ENCODE data around the gene CNOT4.
"Not testable (repeated sequence)": the region's sequence is repeated elsewhere in the genome, so short reads cannot be mapped to it uniquely, and the experiment has no call there.

CNOT4 gene

GRCh38 chr7:135447748-135448147 is 62.2 kb downstream of the CNOT4 start:
- DNase-seq: no peak

GRCh38 chr7:135445690-135446089 is 64.2 kb downstream of the CNOT4 start:
- DNase-seq: no peak

- DNase-seq: not testable (repeated sequence)
Measured at GRCh38 chr7:135445266-135445665, 64.6 kb downstream of the CNOT4 start.

GRCh38 chr7:135441791-135442190 is 68.1 kb downstream of the CNOT4 start:
- DNase-seq: no peak

DNA sequence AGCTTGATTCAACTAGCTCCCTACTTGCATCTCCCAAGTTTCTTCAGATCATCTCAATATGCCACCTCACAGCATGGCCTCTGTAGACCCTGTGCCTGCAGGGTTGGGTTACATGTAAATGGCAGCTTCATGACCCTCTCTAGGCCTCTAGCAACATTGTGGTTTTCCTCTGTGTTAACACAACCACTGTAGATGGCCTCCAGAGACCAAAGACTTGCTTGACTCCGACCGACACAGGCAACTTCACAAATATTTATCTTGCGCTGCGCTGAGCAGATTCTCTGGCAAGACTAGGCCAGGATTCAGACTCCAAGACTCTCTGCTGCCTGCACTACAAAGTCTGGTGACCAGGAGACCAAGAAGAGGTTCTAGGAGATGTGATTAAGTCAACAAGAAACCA is 75.9 kb downstream of the CNOT4 start:
- no peak for DNase-seq

- no peak for DNase-seq
Measured at GRCh38 chr7:135430626-135431025, 79.3 kb downstream of the CNOT4 start.

- no peak for DNase-seq
Measured at GRCh38 chr7:135428879-135429278, 81.0 kb downstream of the CNOT4 start.

- no peak for DNase-seq
Measured at GRCh38 chr7:135428011-135428410, 81.9 kb downstream of the CNOT4 start.

DNA sequence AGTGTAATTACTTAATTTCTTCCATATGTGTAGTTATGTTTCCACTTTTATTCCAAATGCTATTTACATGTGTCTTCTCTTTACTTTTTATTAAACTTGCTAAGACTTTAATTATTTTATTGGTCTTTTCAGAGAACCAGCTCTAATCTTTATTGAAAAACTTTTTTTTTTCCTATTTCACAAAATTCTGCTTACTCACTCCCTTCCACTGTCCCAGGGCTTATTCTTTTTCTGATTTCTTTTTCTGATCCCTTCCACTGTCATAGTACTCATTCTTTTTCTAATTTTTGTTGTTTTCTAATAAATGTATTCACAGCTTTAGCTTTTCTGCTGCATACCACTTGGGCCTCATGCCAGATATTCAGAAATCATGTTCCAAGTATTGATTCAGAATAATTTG is 82.7 kb downstream of the CNOT4 start:
- no peak for DNase-seq

GRCh38 chr7:135425036-135425435 is 84.9 kb downstream of the CNOT4 start:
- DNase-seq: no peak

DNA sequence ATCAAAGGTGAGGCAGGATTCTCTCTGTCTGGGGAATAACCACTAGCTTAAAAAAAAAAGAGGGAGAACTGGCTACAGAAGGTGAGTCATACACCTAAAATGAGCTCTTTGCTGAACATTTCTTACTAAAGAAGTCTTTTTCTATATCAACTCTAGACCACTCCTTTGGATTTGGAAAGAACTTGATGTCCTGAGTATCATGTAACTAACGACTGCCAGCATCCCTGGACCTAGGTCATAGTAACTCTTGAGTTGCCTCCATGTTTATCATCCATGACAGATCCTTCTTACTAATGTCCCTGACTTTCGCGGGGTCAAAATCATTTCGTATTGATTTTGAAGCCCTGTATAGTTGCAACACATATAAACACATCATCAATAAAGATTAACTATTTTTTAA is 89.1 kb downstream of the CNOT4 start:
- DNase-seq: no peak

DNA sequence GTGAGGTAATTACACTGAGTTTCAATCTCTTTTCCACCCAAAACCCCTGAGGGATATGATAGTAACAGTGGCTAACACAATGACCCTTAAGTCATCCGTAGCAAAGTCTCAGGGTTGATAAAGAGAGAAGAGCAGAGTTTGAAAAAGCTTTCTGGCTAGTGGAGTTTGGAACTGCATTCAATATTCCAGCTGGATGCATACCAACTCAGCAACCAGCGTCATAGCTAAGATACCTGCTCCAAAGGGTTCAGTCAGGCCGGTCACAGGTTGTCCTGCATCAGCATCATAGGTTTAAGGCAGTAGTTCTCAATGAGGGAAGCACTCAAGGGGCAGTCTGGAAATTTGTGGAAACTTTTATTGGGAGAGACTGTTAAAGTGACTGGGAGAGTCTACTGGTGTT is 93.5 kb downstream of the CNOT4 start:
- no peak for DNase-seq

GRCh38 chr7:135414850-135415439 is 95.0 kb downstream of the CNOT4 start:
- no peak for DNase-seq

DNA sequence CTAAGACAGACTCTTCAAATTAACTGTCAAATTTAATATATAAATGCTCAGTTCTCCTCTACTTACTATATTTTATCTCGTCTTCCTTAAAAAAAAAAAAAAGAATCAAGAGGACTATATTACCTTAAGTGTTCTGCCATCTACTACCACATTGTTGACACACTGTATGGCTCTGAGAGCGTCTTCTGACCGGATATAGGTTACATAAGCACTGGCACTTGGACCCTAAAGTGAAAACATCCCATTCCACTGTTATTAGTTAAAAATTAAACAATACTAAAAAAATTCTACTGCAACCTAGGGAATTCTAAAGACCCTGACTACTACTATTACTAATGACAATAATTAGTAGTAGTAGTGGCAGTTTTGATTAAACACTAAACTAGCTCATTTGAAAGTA is 95.7 kb downstream of the CNOT4 start:
- no peak for DNase-seq

GRCh38 chr7:135411098-135411497 is 98.8 kb downstream of the CNOT4 start:
- DNase-seq: no peak

- no peak for DNase-seq
Measured at GRCh38 chr7:135410543-135410942, 99.4 kb downstream of the CNOT4 start.

DNA sequence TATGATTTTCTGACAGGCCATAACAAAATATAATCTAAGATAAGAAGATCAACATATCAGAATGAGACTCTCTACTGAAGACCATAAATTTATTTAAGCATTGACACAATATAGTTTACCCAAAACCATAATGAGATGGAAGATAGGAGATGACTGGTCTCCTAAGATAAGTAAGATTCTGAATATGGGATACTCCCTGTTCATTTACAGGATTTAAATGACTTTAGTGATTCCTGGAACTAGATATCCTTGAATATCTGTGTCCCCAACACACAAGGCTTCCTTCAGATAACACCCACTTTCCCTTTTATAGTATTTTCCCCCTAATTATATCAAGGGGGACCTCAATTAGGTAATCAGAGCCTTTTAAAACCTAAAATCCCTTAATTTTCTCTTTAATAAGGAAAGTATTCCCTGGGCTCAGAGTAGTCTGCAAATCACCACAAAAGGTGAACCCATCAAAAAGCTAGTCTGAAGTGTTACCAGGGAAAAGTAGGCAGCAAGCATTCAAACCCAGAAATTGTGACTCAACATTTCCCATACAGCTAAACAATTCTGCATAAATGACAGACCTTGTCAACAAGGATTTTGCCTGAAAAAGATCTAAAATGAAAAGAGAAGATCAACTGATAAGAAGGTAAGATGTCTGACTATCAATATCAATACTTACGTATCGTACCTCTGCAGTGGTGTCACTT is 99.9 kb downstream of the CNOT4 start:
- DNase-seq: no peak

DNA sequence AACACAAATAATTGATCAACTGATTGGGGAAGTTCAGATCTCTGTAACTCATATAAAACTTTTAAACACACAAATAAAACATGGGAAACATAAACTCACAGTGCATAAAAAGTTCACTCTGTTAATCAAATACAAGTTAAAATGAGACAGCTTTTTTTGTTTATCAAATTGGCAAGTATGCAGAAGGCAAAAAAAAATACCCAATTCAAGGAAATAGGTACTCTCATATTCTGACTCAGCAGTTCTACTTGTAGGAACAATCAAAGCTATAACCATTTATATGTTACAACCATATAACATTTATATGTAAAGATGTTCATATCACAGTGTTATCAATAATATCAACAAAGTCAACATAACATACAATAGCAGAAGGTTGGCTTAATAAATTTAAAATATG is 102.0 kb downstream of the CNOT4 start:
- no peak for DNase-seq

- no peak for DNase-seq
Measured at GRCh38 chr7:135406918-135407317, 103.0 kb downstream of the CNOT4 start.

DNA sequence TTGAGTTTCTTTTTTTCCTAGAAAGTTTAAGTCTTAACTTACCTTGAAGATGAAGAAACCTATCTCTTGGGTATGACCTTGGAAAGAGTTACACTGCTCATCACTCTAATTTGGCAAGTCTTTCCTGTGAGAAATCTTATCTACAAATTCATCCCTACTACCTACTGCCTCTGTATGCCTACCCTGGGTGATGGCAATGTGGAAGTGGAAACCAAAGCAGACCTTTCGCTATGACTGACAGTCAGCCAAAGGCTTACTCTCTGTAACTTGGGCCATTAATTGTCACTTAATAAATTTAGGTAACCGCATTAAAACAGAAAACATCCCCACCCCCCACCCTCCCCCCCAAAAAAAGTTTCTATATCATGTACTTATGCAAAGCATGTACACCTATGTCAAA is 103.9 kb downstream of the CNOT4 start:
- DNase-seq: no peak

DNA sequence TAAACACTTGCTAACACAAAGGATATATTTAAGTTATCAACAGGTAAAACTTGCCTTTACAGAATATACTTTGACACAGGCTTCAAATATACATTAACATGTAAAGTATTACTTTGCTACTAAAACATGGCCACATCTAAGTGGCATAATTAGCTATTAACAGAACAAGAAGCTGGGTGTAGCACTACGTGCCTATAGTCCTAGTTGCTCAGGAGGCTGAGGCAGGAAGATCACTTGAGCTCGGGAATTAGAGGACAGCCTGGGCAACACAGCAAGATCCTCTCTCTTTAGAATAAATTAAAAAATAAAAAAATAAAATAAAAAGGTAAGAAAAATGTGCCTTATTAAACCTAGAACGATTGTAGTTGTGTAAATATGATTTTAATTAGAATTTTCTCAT is 106.6 kb downstream of the CNOT4 start:
- no peak for DNase-seq

- DNase-seq: no peak
Measured at GRCh38 chr7:135397689-135398088, 112.2 kb downstream of the CNOT4 start.

- no peak for DNase-seq
Measured at GRCh38 chr7:135392701-135393100, 117.2 kb downstream of the CNOT4 start.

GRCh38 chr7:135391514-135391913 is 118.4 kb downstream of the CNOT4 start:
- no peak for DNase-seq

- DNase-seq: no peak
Measured at GRCh38 chr7:135390829-135391228, 119.1 kb downstream of the CNOT4 start.

All from T-helper 9 cell (primary cell).